Activated naive CD4-positive, alpha-beta T cell treated with anti-CD3 and anti-CD28 coated beads for 36 hours (primary cell): ENCODE data around the gene CNOT4. TPM values are rescaled to one million over a fixed set of nuclear protein-coding genes. Genes with fewer than 3 reads are reported as not detected.
"Not testable (repeated sequence)": the region's sequence is repeated elsewhere in the genome, so short reads cannot be mapped to it uniquely, and the experiment has no call there.

Experiments
- CTCF ChIA-PET: fragments of 350-600 bp; sonication (Branson Sonifier 250); formaldehyde crosslinking; loops from one replicate; lab custom pipeline; 2021; ENCODE audit warnings: antibody characterized with exemption; lab: Charles Lee
- DNase-seq: peaks from one replicate; pipeline ENCODE4 v3.0.0-alpha.2; 2020
- H3K27ac Mint-ChIP-seq: one replicate; pipeline ENCODE4 v1.8.0; 2021; ENCODE audit warnings: mild to moderate bottlenecking, mixed read lengths
- H3K27me3 Mint-ChIP-seq: one replicate; pipeline ENCODE4 v1.8.0; 2021; ENCODE audit warnings: low read depth, mixed read lengths
- H3K36me3 Mint-ChIP-seq: one replicate; pipeline ENCODE4 v1.8.0; 2021; ENCODE audit warnings: low read depth, mixed read lengths
- H3K4me1 Mint-ChIP-seq: one replicate; pipeline ENCODE4 v1.8.0; 2021; ENCODE audit warnings: low read depth, mixed read lengths
- H3K4me3 Mint-ChIP-seq: one replicate; pipeline ENCODE4 v1.8.0; 2021; ENCODE audit warnings: mild to moderate bottlenecking, moderate library complexity, mixed read lengths
- H3K9me3 Mint-ChIP-seq: one replicate; pipeline ENCODE4 v1.8.0; 2021; ENCODE audit warnings: mixed read lengths
- intact Hi-C: fragments of 100-400 bp; cut with micrococcal nuclease; formaldehyde crosslinking; loops from one replicate; pipeline ENCODE4 v1.15.1; 2023
- total RNA-seq, 2 experiments: library from RNA; stranded (reverse); gene quantifications; one replicate each; pipeline ENCODE4 v1.2.3, GENCODE V29; 2021

The CNOT4 gene
- total RNA-seq, 2 experiments from 2014 or later, result 16.6 to 20.3 TPM

GRCh38 chr7:135480966-135481597 is 28.8 kb downstream of the CNOT4 start:
- no peak overlapping the region for H3K4me3 Mint-ChIP-seq
- peaks cover 27% of the 10 kb centered on the region for H3K4me1 Mint-ChIP-seq
- H3K27ac Mint-ChIP-seq, result no peak overlapping the region
- H3K36me3 Mint-ChIP-seq, result peaks cover 13% of the 10 kb centered on the region
- no peaks in the 10 kb centered on the region for H3K27me3 Mint-ChIP-seq
- CTCF ChIA-PET, result no interaction called here
- intact Hi-C loops, result no loop called here
- H3K9me3 Mint-ChIP-seq, result no peaks in the 10 kb centered on the region
- no peak for DNase-seq

GRCh38 chr7:135475521-135475920 is 34.4 kb downstream of the CNOT4 start:
- Mint-ChIP-seq H3K27ac (no peak overlapping the region), H3K4me3 (no peak overlapping the region), H3K9me3 (no peaks in the 10 kb centered on the region), H3K27me3 (no peaks in the 10 kb centered on the region), H3K4me1 (peaks cover 13% of the 10 kb centered on the region), H3K36me3 (peaks cover 10% of the 10 kb centered on the region)
- CTCF ChIA-PET, result interaction anchor here (0.9 kb wide), 1 partner anchor 26 kb away, joined by 4 read pairs; no protein-coding TSS in a partner anchor
- DNase-seq, result no peak
- intact Hi-C loops, result no loop called here

GRCh38 chr7:135469705-135470104 is 40.2 kb downstream of the CNOT4 start:
- H3K27me3 Mint-ChIP-seq, H3K27ac Mint-ChIP-seq, intact Hi-C loops, H3K9me3 Mint-ChIP-seq, H3K4me3 Mint-ChIP-seq, DNase-seq, CTCF ChIA-PET, H3K36me3 Mint-ChIP-seq: not testable (repeated sequence)
- peaks cover 14% of the 10 kb centered on the region for H3K4me1 Mint-ChIP-seq

GRCh38 chr7:135467207-135467711 is 42.6 kb downstream of the CNOT4 start:
- no peak for DNase-seq
- Mint-ChIP-seq H3K27me3 (no peaks in the 10 kb centered on the region), H3K9me3 (no peaks in the 10 kb centered on the region), H3K4me1 (peaks cover 23% of the 10 kb centered on the region), H3K27ac (no peak overlapping the region), H3K4me3 (no peak overlapping the region), H3K36me3 (peaks cover 7% of the 10 kb centered on the region)
- CTCF ChIA-PET, result interaction anchor here (0.7 kb wide), 1 partner anchor 16 kb away, joined by 4 read pairs; no protein-coding TSS in a partner anchor
- intact Hi-C loops, result no loop called here

- H3K36me3 Mint-ChIP-seq, result peaks cover 7% of the 10 kb centered on the region
- H3K27me3 Mint-ChIP-seq, result no peaks in the 10 kb centered on the region
- CTCF ChIA-PET, result interaction anchor here (0.6 kb wide), 1 partner anchor 570 kb away, joined by 3 read pairs; no protein-coding TSS in a partner anchor
- DNase-seq, result no peak
- H3K4me1 Mint-ChIP-seq, result peaks cover 23% of the 10 kb centered on the region
- intact Hi-C loops, result no loop called here
- no peak overlapping the region for H3K4me3 Mint-ChIP-seq
- no peaks in the 10 kb centered on the region for H3K9me3 Mint-ChIP-seq
- H3K27ac Mint-ChIP-seq, result no peak overlapping the region
Observed at GRCh38 chr7:135466442-135467206, 43.3 kb downstream of the CNOT4 start.

GRCh38 chr7:135463908-135464307 is 46.0 kb downstream of the CNOT4 start:
- H3K27me3 Mint-ChIP-seq, result no peaks in the 10 kb centered on the region
- no peak overlapping the region for H3K27ac Mint-ChIP-seq
- no peak overlapping the region for H3K4me3 Mint-ChIP-seq
- intact Hi-C loops, result no loop called here
- CTCF ChIA-PET, result no interaction called here
- DNase-seq, result no peak
- no peaks in the 10 kb centered on the region for H3K9me3 Mint-ChIP-seq
- peaks cover 37% of the 10 kb centered on the region for H3K4me1 Mint-ChIP-seq
- peaks cover 7% of the 10 kb centered on the region for H3K36me3 Mint-ChIP-seq

GRCh38 chr7:135459951-135460567 is 49.8 kb downstream of the CNOT4 start:
- peaks cover 44% of the 10 kb centered on the region for H3K4me1 Mint-ChIP-seq
- CTCF ChIA-PET, result no interaction called here
- peak overlapping the region; percentile 17 for H3K27ac Mint-ChIP-seq
- no peak overlapping the region for H3K4me3 Mint-ChIP-seq
- H3K27me3 Mint-ChIP-seq, result no peaks in the 10 kb centered on the region
- H3K36me3 Mint-ChIP-seq, result peaks cover 6% of the 10 kb centered on the region
- intact Hi-C loops, result no loop called here
- DNase-seq, result no peak
- H3K9me3 Mint-ChIP-seq, result no peaks in the 10 kb centered on the region

- CTCF ChIA-PET, result no interaction called here
Observed at GRCh38 chr7:135459076-135459475, 50.8 kb downstream of the CNOT4 start.

GRCh38 chr7:135454060-135454459 is 55.8 kb downstream of the CNOT4 start:
- peaks cover 41% of the 10 kb centered on the region for H3K4me1 Mint-ChIP-seq
- no peak overlapping the region for H3K27ac Mint-ChIP-seq
- H3K4me3 Mint-ChIP-seq, result no peak overlapping the region
- H3K27me3 Mint-ChIP-seq, result no peaks in the 10 kb centered on the region
- CTCF ChIA-PET, result interaction anchor here (0.7 to 1.3 kb wide), 3 partner anchors 15 to 53 kb away, joined by 3 to 5 read pairs (median 3); no protein-coding TSS in a partner anchor
- no peaks in the 10 kb centered on the region for H3K9me3 Mint-ChIP-seq
- H3K36me3 Mint-ChIP-seq, result no peaks in the 10 kb centered on the region
- intact Hi-C loops, result no loop called here
- no peak for DNase-seq

More at GRCh38 chr7:135459076-135459475, 50.8 kb downstream of the CNOT4 start:
- peaks cover 6% of the 10 kb centered on the region for H3K36me3 Mint-ChIP-seq
- H3K27ac Mint-ChIP-seq, result no peak overlapping the region
- intact Hi-C loops, result no loop called here
- no peak overlapping the region for H3K4me3 Mint-ChIP-seq
- H3K27me3 Mint-ChIP-seq, result no peaks in the 10 kb centered on the region
- H3K9me3 Mint-ChIP-seq, result no peaks in the 10 kb centered on the region
- DNase-seq, result no peak
- peaks cover 48% of the 10 kb centered on the region for H3K4me1 Mint-ChIP-seq

GRCh38 chr7:135449436-135449835 is 60.5 kb downstream of the CNOT4 start:
- H3K27ac Mint-ChIP-seq, result no peak overlapping the region
- peaks cover 7% of the 10 kb centered on the region for H3K36me3 Mint-ChIP-seq
- peaks cover 43% of the 10 kb centered on the region for H3K4me1 Mint-ChIP-seq
- intact Hi-C loops, result no loop called here
- no peaks in the 10 kb centered on the region for H3K27me3 Mint-ChIP-seq
- CTCF ChIA-PET, result no interaction called here
- no peak overlapping the region for H3K4me3 Mint-ChIP-seq
- no peak for DNase-seq
- H3K9me3 Mint-ChIP-seq, result no peaks in the 10 kb centered on the region

GRCh38 chr7:135448753-135449152 is 61.1 kb downstream of the CNOT4 start:
- intact Hi-C loops, result no loop called here
- peaks cover 8% of the 10 kb centered on the region for H3K36me3 Mint-ChIP-seq
- no peaks in the 10 kb centered on the region for H3K9me3 Mint-ChIP-seq
- no peak overlapping the region for H3K4me3 Mint-ChIP-seq
- H3K4me1 Mint-ChIP-seq, result peaks cover 40% of the 10 kb centered on the region
- peak overlapping the region; percentile 16 for H3K27ac Mint-ChIP-seq
- H3K27me3 Mint-ChIP-seq, result no peaks in the 10 kb centered on the region
- DNase-seq, result no peak
- CTCF ChIA-PET, result no interaction called here

- intact Hi-C loops, result no loop called here
- Mint-ChIP-seq H3K9me3 (no peaks in the 10 kb centered on the region), H3K4me3 (no peak overlapping the region), H3K36me3 (peaks cover 12% of the 10 kb centered on the region), H3K27ac (no peak overlapping the region), H3K4me1 (peaks cover 40% of the 10 kb centered on the region), H3K27me3 (no peaks in the 10 kb centered on the region)
- CTCF ChIA-PET, result no interaction called here
- DNase-seq, result no peak
Observed at GRCh38 chr7:135447748-135448147, 62.2 kb downstream of the CNOT4 start.
